Subcutaneous abdominal adipose tissue (tissue), 5 donors: ENCODE measurements around the gene SELENBP1.

Experiments
- H3K27ac ChIP-seq: one replicate; pipeline ENCODE4 v1.7.0; 2013; ENCODE audit warnings: low read depth, mild to moderate bottlenecking, inconsistent platforms, low read length, moderate library complexity
- H3K27me3 ChIP-seq, 5 donors: one replicate each; pipeline ENCODE4 v1.7.0; 2013; ENCODE audit warnings: low read length in 5 of 5, inconsistent platforms in 1 of 5; ENCODE audit not compliant: control insufficient read depth in 5 of 5, insufficient read depth in 4 of 5
- H3K36me3 ChIP-seq, 5 donors: one replicate each; pipeline ENCODE4 v1.7.0; 2013; ENCODE audit warnings: low read length in 5 of 5; ENCODE audit not compliant: control insufficient read depth in 5 of 5, insufficient read depth in 5 of 5
- H3K4me1 ChIP-seq, 5 donors: one replicate each; pipeline ENCODE4 v1.7.0; 2013; ENCODE audit warnings: low read length in 5 of 5, mild to moderate bottlenecking in 3 of 5, moderate library complexity in 1 of 5; ENCODE audit not compliant: control insufficient read depth in 5 of 5, insufficient read depth in 5 of 5
- H3K4me3 ChIP-seq, 5 donors: one replicate each; pipeline ENCODE4 v1.7.0; 2013; ENCODE audit warnings: low read length in 5 of 5, low read depth in 1 of 5
- H3K9ac ChIP-seq, 5 donors: one replicate each; pipeline ENCODE4 v1.7.0; 2013; ENCODE audit warnings: low read length in 5 of 5, mild to moderate bottlenecking in 4 of 5, moderate library complexity in 3 of 5
- H3K9me3 ChIP-seq, 5 donors: one replicate each; pipeline ENCODE4 v1.7.0; 2013; ENCODE audit warnings: low read length in 5 of 5; ENCODE audit not compliant: control insufficient read depth in 5 of 5
- donor health status: healthy.
- donor health status: healthy.
- donor health status: healthy.
- donor health status: healthy.
- donor health status: healthy.

Gene SELENBP1

DNA sequence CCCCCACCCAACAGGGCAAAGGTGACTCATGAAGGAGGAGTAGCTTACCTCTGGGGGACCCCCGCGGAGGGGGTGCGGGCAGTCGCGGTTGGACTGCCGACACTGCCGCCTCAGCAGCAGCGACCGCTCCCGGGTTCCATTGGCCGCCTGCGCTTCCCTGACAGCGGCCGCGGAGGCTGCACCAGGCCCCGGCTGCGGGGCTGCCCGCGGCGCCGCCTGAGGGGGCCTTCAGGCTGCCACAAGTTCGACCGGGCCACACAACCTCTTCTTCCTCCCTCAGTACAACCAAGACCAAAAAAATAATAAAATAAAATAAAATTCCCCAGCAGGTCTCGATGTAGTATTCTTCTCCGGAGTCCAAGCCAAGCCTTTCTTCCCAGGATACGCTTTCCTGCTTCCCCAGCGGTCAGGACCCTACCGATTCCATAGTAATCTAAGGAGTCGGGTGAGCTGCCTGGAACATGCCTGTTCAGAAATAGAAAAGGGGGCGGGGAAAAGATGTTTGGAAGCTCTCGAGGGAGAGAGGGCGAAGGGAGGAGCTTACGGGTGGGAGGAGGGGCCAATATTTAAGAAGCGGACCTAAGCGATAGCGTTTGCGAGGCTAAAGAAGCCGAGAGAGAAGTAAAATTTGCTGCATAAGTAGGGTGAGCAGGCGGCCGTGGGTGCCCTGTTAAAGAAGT is 45.1 kb downstream of the SELENBP1 start, which contains the start of gene PI4KB:
Gene PI4KB, minus strand, starts transcription at position 194 of the 680 bp plus-strand sequence. CDS start 10,935 bp downstream, outside the sequence.
- Histone ChIP-seq H3K27me3 (no peaks in the 10 kb centered on the region), H3K9me3 (no peaks in the 10 kb centered on the region), H3K4me1 (peaks cover 3 to 39% (median 32%) of the 10 kb centered on the region in 5 donors), H3K27ac (peak within 1 kb of the TSS; percentile 93), H3K36me3 (peaks cover 0 to 13% (median 12%) of the 10 kb centered on the region in 5 donors), H3K9ac (peak within 1 kb of the TSS; percentile 77 to 99 (median 97)), H3K4me3 (peak within 1 kb of the TSS; percentile 63 to 88 (median 77))

DNA sequence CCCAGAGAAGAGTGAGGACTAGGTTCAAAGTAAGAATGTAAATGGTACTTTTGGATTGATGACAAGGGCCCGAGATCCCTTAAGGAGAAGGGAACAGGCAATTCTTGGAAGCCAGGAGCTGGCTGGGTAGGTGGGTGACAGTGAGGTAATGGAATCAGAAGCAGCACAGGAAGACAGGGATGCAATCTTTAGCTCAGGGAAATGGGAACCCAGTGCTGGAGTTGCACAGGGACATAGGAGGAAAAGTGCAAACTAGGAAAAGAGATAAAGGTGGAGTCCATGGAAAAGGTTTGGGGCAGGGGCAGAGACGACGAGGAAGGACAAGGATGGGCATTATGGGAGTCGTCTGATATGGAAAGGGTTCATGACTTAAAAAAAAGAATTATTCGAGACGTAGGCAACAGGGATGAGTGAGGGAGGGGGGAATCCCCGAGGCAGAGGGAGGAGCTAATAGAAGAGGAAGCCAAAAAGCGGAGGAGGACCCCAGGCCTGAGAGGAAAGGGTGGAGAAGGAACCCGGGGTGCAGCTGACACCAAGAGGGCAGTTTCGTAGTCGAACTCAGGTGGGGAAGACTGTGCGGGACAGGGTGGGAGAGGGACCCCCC is 45.8 kb downstream of the SELENBP1 start:
- peak overlapping the region; percentile 93 for H3K27ac ChIP-seq
- H3K9me3 ChIP-seq, result no peaks in the 10 kb centered on the region
- peak overlapping the region; percentile 63 to 86 (median 77) for H3K4me3 ChIP-seq
- H3K36me3 ChIP-seq, result peaks cover 0 to 20% (median 15%) of the 10 kb centered on the region in 5 donors
- H3K9ac ChIP-seq, result peak overlapping the region; percentile 77 to 99 (median 97)
- peaks cover 3 to 39% (median 32%) of the 10 kb centered on the region in 5 donors for H3K4me1 ChIP-seq
- H3K27me3 ChIP-seq, result no peaks in the 10 kb centered on the region

DNA sequence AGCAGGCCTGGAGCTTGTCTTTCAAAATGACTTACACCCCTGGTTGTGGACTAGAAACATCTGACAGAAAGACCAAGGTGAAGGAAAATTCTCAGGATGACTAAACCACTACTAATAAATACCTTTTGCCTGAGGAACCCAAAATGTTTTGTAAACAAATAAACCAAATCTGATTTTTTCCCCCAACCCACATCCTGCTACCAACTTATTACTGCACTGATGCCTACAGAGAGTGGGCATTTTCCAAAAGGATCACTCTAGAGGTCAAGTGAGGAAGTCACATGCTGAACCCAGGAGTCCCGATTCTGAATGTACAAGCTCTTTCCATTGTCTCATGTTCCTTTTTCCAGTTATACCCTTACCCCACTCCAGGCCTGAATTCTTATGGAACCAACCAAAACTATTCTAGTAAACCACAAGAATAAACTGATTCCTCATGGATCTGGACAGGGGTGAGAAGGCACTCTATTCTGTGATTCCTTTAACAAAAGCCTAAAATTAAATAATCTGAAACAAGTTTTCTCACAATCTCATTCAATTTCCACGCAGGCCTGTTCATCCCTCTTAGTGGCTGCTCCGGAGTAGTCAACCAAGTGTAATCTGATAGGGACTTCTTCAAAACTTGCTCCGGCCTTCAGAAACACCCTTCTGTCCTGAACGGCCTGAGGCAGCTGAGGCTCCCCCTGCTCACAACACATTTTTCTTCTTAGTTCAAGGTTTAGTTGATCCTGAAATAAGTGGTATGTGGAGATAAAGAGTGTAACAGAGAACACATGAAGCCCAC is 46.7 kb downstream of the SELENBP1 start:
- Histone ChIP-seq H3K36me3 (peaks cover 2 to 23% (median 18%) of the 10 kb centered on the region in 5 donors), H3K4me3 (peak overlapping the region; percentile 63 to 86 (median 77)), H3K27ac (peak overlapping the region; percentile 93), H3K4me1 (peaks cover 3 to 39% (median 32%) of the 10 kb centered on the region in 5 donors), H3K9me3 (no peaks in the 10 kb centered on the region), H3K27me3 (no peaks in the 10 kb centered on the region), H3K9ac (peak overlapping the region; percentile 77 to 99 (median 97))

DNA sequence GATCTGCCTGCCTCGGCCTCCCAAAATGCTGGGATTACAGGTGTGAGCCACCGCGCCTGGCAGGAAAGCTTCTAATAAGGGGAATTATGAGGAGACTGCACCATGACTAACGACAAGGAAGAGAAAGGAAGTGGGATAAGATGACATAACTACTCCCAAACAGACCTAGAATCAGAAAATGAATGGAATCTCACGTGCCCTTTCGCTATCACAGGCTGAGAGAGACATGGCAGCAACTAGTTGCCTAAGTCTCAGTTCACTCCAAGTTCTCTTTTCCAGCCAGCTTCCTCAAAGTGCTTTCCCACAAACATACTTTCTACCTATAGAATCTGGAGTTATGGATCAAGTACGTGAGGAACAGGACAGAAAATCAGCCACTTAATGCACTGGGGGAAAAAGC is 47.3 kb downstream of the SELENBP1 start:
- Histone ChIP-seq H3K36me3 (peaks cover 4 to 29% (median 23%) of the 10 kb centered on the region in 5 donors), H3K4me1 (peaks cover 3 to 39% (median 32%) of the 10 kb centered on the region in 5 donors), H3K27me3 (no peaks in the 10 kb centered on the region), H3K9ac (peak overlapping the region in 2 of 5 donors; percentile 85 to 99), H3K4me3 (peak overlapping the region in 1 of 5 donors; percentile 86), H3K9me3 (no peaks in the 10 kb centered on the region), H3K27ac (peak overlapping the region; percentile 93)

DNA sequence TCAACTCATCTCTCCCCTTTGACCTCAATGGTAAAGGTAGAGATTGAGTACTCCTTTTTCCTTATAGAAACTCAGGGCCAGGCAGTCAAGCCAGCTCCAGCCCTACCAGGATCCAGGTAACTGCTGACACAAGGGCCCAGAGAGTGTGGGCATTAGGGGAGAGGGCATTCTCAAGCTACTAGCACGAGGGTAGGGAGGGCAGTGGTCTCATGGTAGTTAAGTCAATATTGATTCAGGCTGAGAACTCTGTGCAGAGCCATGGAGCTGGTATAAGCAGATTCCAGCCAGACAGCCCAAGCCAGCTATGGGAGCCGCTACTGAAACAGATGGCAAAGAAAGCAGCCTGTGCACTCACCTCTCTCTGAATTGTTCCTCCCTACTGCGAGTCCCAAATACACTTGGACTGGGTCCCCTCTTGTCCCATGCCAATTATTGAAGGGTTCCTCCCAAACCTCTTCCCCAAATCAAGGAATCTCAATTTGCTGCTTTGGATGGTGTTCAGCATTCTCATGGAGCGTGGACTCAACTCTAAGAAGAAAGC is 48.0 kb downstream of the SELENBP1 start:
- peak overlapping the region; percentile 19 for H3K27ac ChIP-seq
- H3K4me1 ChIP-seq, result peaks cover 3 to 39% (median 32%) of the 10 kb centered on the region in 5 donors
- no peak overlapping the region for H3K9ac ChIP-seq
- H3K27me3 ChIP-seq, result no peaks in the 10 kb centered on the region
- H3K36me3 ChIP-seq, result peaks cover 4 to 33% (median 24%) of the 10 kb centered on the region in 5 donors
- no peak overlapping the region for H3K4me3 ChIP-seq
- H3K9me3 ChIP-seq, result no peaks in the 10 kb centered on the region

DNA sequence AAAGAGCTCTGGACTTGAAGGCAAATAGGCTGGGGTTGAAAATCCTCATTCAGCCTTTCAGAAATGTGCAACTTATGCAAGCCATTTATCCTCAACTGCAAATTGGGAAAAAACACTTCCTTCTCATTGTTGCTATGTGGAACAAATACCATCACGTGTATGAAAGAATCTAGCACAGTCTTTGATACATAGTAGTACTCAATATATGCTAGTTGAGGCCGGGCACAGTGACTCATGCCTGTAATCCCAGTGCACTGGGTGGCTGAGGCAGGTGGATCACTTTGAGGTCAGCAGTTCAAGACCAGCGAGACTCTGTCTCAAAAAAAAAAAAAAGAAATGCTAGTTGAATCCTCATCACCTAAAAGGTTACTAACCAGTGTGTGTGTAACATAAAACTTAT is 53.5 kb downstream of the SELENBP1 start:
- no peak overlapping the region for H3K4me3 ChIP-seq
- H3K27ac ChIP-seq, result no peak overlapping the region
- H3K9ac ChIP-seq, result no peak overlapping the region
- peaks cover 10 to 20% (median 14%) of the 10 kb centered on the region in 5 donors for H3K4me1 ChIP-seq
- no peaks in the 10 kb centered on the region for H3K27me3 ChIP-seq
- H3K9me3 ChIP-seq, result no peaks in the 10 kb centered on the region
- H3K36me3 ChIP-seq, result peaks cover 11 to 55% (median 40%) of the 10 kb centered on the region in 5 donors

DNA sequence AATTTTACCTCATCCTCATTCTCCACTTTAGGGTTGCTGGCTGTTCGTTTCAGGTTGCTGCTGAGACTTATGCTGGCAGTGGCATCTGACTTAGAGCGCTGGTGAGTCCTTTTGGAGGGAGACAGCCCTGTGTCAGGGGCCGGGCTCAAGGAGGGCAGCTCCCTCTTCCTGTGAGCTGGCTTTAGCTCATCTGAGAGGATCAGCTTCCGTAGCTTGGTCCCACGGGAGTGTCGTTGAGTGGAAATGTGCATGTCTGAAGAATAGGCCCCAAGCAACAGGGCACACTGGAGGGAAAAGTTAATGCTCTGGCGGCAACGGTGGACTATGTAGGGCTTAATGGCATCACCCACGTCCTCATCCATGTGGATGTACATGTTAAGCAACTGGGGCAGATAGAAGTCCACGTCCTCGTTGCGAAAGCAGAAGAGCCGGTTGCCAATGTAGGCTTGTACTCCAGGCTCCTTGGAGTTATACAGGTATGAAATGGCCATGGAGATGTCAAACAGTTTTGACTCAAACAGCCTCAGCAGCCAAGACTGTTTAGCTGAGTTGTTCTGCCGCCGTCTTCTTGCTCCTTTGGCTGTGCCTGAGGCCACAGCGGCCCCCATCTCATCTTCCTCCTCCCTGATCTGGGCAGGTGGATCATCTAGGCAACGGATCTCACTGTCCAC is 56.8 kb downstream of the SELENBP1 start:
- Histone ChIP-seq H3K27me3 (no peaks in the 10 kb centered on the region), H3K27ac (no peak overlapping the region), H3K4me1 (peaks cover 30 to 51% (median 44%) of the 10 kb centered on the region in 5 donors), H3K9ac (no peak overlapping the region), H3K36me3 (peaks cover 9 to 61% (median 52%) of the 10 kb centered on the region in 5 donors), H3K4me3 (no peak overlapping the region), H3K9me3 (no peaks in the 10 kb centered on the region)
